Measurements from ENCODE around the gene ZKSCAN8.

The ZKSCAN8 gene

DNA sequence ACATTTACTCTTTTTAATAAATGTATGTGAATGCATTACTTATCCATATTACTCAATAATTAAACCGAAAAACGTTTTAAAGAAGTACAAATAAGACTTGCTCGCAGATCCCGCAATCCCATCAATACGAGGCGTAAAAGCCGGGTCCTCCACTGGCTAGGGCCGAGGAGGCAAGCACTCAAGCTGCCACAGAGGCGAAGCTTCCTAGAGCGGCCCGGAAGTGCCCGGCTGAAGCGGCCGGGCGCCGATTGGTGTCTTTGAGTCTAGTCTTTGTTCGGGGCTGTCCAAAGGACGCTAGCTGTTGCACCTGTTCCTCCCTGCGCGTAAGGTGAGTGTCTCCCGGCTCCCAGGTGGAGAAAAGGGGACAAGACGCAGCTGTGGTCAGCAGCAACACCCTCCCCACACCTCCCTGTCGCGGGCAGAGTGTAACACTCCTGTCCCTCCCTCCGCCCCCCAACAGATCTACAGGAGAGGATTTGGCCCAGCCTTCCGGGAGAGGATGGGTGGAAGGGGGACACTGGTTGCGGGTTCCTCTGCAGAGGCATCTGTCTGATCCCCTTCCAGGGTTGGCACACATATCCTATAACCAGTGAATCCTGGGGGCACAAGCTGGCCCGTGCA is 17.2 kb upstream of the ZKSCAN8 start, which contains the start of gene ZSCAN16:
Gene ZSCAN16, plus strand, starts transcription at position 260 of the 621 bp plus-strand sequence. CDS start 835 bp downstream, outside the sequence.
- TF ChIP-seq, protein P1, sequence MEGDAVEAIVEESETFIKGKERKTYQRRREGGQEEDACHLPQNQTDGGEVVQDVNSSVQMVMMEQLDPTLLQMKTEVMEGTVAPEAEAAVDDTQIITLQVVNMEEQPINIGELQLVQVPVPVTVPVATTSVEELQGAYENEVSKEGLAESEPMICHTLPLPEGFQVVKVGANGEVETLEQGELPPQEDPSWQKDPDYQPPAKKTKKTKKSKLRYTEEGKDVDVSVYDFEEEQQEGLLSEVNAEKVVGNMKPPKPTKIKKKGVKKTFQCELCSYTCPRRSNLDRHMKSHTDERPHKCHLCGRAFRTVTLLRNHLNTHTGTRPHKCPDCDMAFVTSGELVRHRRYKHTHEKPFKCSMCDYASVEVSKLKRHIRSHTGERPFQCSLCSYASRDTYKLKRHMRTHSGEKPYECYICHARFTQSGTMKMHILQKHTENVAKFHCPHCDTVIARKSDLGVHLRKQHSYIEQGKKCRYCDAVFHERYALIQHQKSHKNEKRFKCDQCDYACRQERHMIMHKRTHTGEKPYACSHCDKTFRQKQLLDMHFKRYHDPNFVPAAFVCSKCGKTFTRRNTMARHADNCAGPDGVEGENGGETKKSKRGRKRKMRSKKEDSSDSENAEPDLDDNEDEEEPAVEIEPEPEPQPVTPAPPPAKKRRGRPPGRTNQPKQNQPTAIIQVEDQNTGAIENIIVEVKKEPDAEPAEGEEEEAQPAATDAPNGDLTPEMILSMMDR (IDR thresholded peaks at IDR 0.05) = no peak
- peak within 1 kb of the TSS; percentile 73 for H3K27ac Mint-ChIP-seq
- H3K9me3 Mint-ChIP-seq = no peaks in the 10 kb centered on the region
- peaks cover 24% of the 10 kb centered on the region for H3K4me1 Mint-ChIP-seq
- H3K4me3 Mint-ChIP-seq = peak within 1 kb of the TSS; percentile 95
- peaks cover 44% of the 10 kb centered on the region for H3K36me3 Mint-ChIP-seq (ENCODE audit: low read depth)
- DNase-seq = peak; percentile 83
- no peaks in the 10 kb centered on the region for H3K27me3 Mint-ChIP-seq (ENCODE audit: low read depth, poor library complexity)

DNA sequence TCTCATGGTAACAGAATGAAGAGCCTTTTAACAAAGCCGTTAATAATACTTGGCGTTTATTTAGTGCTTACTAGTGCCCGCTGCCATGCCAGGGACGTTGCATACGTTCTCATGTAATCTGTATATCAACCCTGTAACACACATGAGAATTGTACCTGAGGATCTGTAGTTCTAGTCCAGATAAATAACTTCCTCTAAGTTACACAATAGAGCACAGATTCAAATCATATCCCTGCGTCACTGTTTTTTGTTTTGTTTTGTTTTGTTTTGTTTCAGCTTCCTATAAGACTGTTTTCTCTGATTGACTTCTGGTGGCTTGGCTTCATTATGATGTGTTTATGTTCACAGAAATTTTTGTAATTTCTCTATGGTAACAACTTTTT is 16.7 kb upstream of the ZKSCAN8 start:
- Mint-ChIP-seq H3K4me1 (peaks cover 24% of the 10 kb centered on the region), H3K36me3 (ENCODE audit: low read depth) (peaks cover 44% of the 10 kb centered on the region), H3K4me3 (peak overlapping the region; percentile 95), H3K9me3 (no peaks in the 10 kb centered on the region), H3K27me3 (ENCODE audit: low read depth, poor library complexity) (no peaks in the 10 kb centered on the region), H3K27ac (peak overlapping the region; percentile 73)
- DNase-seq = no peak
- TF ChIP-seq, protein P1 (IDR thresholded peaks at IDR 0.05) = no peak

DNA sequence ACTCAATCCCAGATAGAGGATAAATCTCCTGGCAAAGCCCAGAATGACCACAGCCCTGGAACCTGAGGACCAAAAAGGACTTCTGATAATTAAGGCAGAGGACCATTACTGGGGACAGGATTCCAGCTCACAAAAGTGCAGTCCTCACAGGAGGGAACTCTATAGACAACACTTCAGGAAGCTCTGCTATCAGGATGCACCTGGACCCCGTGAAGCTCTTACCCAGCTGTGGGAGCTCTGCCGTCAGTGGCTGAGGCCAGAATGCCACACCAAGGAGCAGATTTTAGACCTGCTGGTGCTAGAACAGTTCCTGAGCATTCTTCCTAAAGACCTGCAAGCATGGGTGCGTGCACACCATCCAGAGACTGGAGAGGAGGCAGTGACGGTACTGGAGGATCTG is 16.3 kb upstream of the ZKSCAN8 start:
- no peak for DNase-seq

DNA sequence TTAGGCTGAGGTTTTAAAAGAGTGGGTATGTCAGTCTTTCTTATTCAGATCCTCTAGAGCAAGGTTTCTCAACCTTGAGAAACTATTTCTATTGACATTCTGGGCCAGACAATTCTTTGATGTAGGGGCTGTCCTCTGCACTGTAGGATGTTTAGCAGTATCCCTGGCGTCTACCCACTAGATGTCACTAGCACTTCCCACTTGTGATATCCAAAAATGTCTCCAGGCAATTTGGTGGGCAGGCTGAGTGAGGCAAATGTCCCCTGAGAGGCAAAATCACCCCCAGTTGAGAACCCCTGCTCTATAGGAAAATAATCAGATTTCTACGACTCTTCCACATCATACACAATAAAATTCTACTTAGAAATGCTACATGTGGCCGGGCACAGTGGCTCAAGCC is 7.7 kb upstream of the ZKSCAN8 start:
- Mint-ChIP-seq H3K4me3 (peak overlapping the region; percentile 44), H3K27me3 (ENCODE audit: low read depth, poor library complexity) (no peaks in the 10 kb centered on the region), H3K9me3 (no peaks in the 10 kb centered on the region), H3K27ac (peak overlapping the region; percentile 60), H3K36me3 (ENCODE audit: low read depth) (peaks cover 28% of the 10 kb centered on the region), H3K4me1 (peaks cover 52% of the 10 kb centered on the region)
- no peak for DNase-seq
- TF ChIP-seq, protein P1 (IDR thresholded peaks at IDR 0.05) = peak; percentile 21

More for the DNA sequence above, 16.3 kb upstream of the ZKSCAN8 start:
- no peaks in the 10 kb centered on the region for H3K27me3 Mint-ChIP-seq (ENCODE audit: low read depth, poor library complexity)
- peaks cover 42% of the 10 kb centered on the region for H3K36me3 Mint-ChIP-seq (ENCODE audit: low read depth)
- TF ChIP-seq, protein P1 (IDR thresholded peaks at IDR 0.05) = no peak
- peak overlapping the region; percentile 95 for H3K4me3 Mint-ChIP-seq
- H3K27ac Mint-ChIP-seq = peak overlapping the region; percentile 1
- no peaks in the 10 kb centered on the region for H3K9me3 Mint-ChIP-seq
- H3K4me1 Mint-ChIP-seq = peaks cover 24% of the 10 kb centered on the region

DNA sequence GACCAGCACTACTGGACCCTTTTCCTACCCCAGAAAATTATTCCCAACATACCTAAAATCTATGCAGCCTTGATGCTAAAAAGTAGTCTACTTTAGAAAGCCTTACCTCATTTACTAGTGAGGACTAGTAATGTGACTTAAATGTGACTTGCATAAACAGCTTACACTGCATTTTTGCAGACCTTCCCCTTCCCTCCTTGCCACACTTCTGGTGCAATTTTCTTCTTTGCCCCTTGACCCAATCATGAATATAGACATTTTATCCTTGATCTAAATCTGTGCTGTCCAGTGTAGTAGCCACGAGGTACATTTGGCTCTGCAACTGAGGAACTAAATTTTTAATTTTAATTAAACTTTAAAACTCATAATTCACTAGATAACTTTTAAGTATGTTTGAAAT is 7.0 kb upstream of the ZKSCAN8 start:
- DNase-seq = no peak
- Mint-ChIP-seq H3K4me1 (peaks cover 52% of the 10 kb centered on the region), H3K9me3 (no peaks in the 10 kb centered on the region), H3K4me3 (peak overlapping the region; percentile 44), H3K27ac (peak overlapping the region; percentile 12), H3K27me3 (ENCODE audit: low read depth, poor library complexity) (no peaks in the 10 kb centered on the region), H3K36me3 (ENCODE audit: low read depth) (peaks cover 21% of the 10 kb centered on the region)
- TF ChIP-seq, protein P1 (IDR thresholded peaks at IDR 0.05) = no peak

DNA sequence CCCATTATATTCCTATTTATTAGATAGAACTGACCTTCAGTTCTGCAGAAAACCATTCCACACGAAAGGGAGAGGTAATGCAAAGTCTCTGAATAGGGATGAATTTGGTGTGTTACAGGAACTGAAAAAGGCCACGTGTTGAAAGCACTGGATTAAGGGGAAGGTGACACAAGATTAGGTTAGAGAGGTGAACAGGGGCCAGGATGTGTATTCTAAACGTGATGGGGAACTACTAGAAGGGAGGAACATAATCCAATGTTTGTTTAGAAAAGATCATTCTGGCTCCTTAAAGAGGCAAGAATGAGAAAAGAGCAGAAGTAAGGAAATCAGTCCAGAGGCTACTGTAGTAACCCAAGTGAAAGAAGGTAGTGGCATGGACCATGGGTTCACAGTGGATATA is 6.3 kb upstream of the ZKSCAN8 start:
- TF ChIP-seq, protein P1 (IDR thresholded peaks at IDR 0.05) = no peak
- Mint-ChIP-seq H3K4me1 (peaks cover 52% of the 10 kb centered on the region), H3K4me3 (peak overlapping the region; percentile 97), H3K9me3 (no peaks in the 10 kb centered on the region), H3K36me3 (ENCODE audit: low read depth) (peaks cover 15% of the 10 kb centered on the region), H3K27ac (peak overlapping the region; percentile 28), H3K27me3 (ENCODE audit: low read depth, poor library complexity) (peaks cover 5% of the 10 kb centered on the region)
- DNase-seq = no peak

Measured in nephron progenitor cell (in vitro differentiated cells).